Esophagus muscularis mucosa (tissue), 4 donors: ENCODE data around the gene WRAP53. TPM values are rescaled to one million over a fixed set of nuclear protein-coding genes. Genes with fewer than 3 reads are reported as not detected.

Source experiments
- DNase-seq: peaks from one replicate; pipeline ENCODE4 v3.0.0-alpha.2; 2017; ENCODE audit errors: extremely low spot score
- H3K27ac ChIP-seq, 4 donors: fragments of 200-600 bp; sonication (generic); replicated peaks in 1 of 4; 1 replicate in 3 of 4; 2 replicates in 1 of 4; pipeline ENCODE4 v1.5.1; 2016 to 2019; ENCODE audit warnings: mild to moderate bottlenecking in 1 of 4
- H3K27me3 ChIP-seq, 4 donors: fragments of 200-600 bp; sonication (generic); one replicate each; pipeline versions ENCODE4 v1.5.1 to v1.6.0; 2016 to 2019
- H3K36me3 ChIP-seq, 4 donors: fragments of 200-600 bp; sonication (generic); one replicate each; pipeline ENCODE4 v1.5.1; 2016 to 2019
- H3K4me1 ChIP-seq, 4 donors: fragments of 200-600 bp; sonication (generic); one replicate each; pipeline ENCODE4 v1.5.1; 2016 to 2019
- H3K4me3 ChIP-seq, 4 donors: fragments of 200-600 bp; sonication (generic); 1 replicate in 2 of 4; 2 replicates in 2 of 4; pipeline ENCODE4 v1.5.1; 2016 to 2019; ENCODE audit warnings: mild to moderate bottlenecking in 4 of 4, moderate library complexity in 1 of 4
- H3K9me3 ChIP-seq, 4 donors: fragments of 200-600 bp; sonication (generic); 1 replicate in 3 of 4; 2 replicates in 1 of 4; pipeline ENCODE4 v1.5.1; 2016 to 2019
- CTCF ChIP-seq, 3 experiments: fragments of 200-600 bp in 2 of 3; fragments of 450-650 bp in 1 of 3; sonication (generic) in 2 of 3; IDR thresholded peaks; one replicate each; pipeline ENCODE4 v1.5.1; 2017 to 2019; ENCODE audit warnings: antibody characterized with exemption in 3 of 3, mild to moderate bottlenecking in 2 of 3, moderate library complexity in 1 of 3
- EP300 ChIP-seq: sonication (generic); formaldehyde crosslinking; IDR thresholded peaks from one replicate; pipeline ENCODE4 v1.6.1; 2017; ENCODE audit warnings: antibody characterized with exemption
- POLR2A ChIP-seq: fragments of 450-650 bp; IDR thresholded peaks from one replicate; pipeline ENCODE4 v1.6.1; 2017; ENCODE audit warnings: antibody characterized with exemption, moderate library complexity, mild to moderate bottlenecking, low read depth
- POLR2AphosphoS5 ChIP-seq, 2 donors: sonication (generic); formaldehyde crosslinking; IDR thresholded peaks; one replicate each; pipeline ENCODE4 v1.6.1; 2017; ENCODE audit warnings: antibody characterized with exemption in 2 of 2
- WGBS: methylation state at CpG from one replicate; pipeline ENCODE4 v1.1.5; 2018; 5-methylcytosine and 5-hydroxymethylcytosine counted together
- intact Hi-C: fragments of 100-400 bp; cut with DNase I; formaldehyde crosslinking; loops from one replicate; pipeline ENCODE4 v1.15.1; 2023
- total RNA-seq, 4 donors: library from RNA; depleted of rRNA; stranded (reverse); fragments of >200 nt; gene quantifications; one replicate each; pipeline versions ENCODE4 v1.1.0 to v1.2.1, GENCODE V29; 2016

Gene WRAP53
- total RNA-seq, 4 donors from 2014 or later: 3.3 to 6.4 (median 3.8) TPM

- peaks cover 0 to 43% (median 0%) of the 10 kb centered on the region in 4 donors for H3K27me3 ChIP-seq
- intact Hi-C loops: no loop called here
- H3K27ac ChIP-seq: no peak overlapping the region
- 45% methylated on average over 4 of the region's 4 CpGs for WGBS
- no peak for TF ChIP-seq EP300
- TF ChIP-seq POLR2A: no peak
- no peaks in the 10 kb centered on the region for H3K36me3 ChIP-seq
- H3K4me3 ChIP-seq: no peak overlapping the region
- peaks cover 18 to 25% (median 21%) of the 10 kb centered on the region in 4 donors for H3K4me1 ChIP-seq
- no peak for DNase-seq
- H3K9me3 ChIP-seq: no peaks in the 10 kb centered on the region
Observed at GRCh38 chr17:7720125-7720524, 31.8 kb downstream of the WRAP53 start.

GRCh38 chr17:7721612-7722011, 33.3 kb downstream of the WRAP53 start:
- Histone ChIP-seq H3K36me3 (no peaks in the 10 kb centered on the region), H3K27me3 (peaks cover 0 to 43% (median 0%) of the 10 kb centered on the region in 4 donors), H3K4me1 (peaks cover 13 to 17% (median 16%) of the 10 kb centered on the region in 4 donors), H3K4me3 (no peak overlapping the region), H3K27ac (no peak overlapping the region), H3K9me3 (no peaks in the 10 kb centered on the region)
- intact Hi-C loops: no loop called here
- no peak for DNase-seq
- TF ChIP-seq POLR2A (no peak), CTCF (IDR thresholded peaks at IDR 0.05) (no peak), POLR2AphosphoS5 (IDR thresholded peaks at IDR 0.05) (no peak), EP300 (no peak)
- 85% methylated on average over 2 of the region's 2 CpGs for WGBS

- TF ChIP-seq EP300 (no peak), POLR2A (no peak), CTCF (IDR thresholded peaks at IDR 0.05) (no peak), POLR2AphosphoS5 (IDR thresholded peaks at IDR 0.05) (no peak)
- H3K36me3 ChIP-seq: no peaks in the 10 kb centered on the region
- no peaks in the 10 kb centered on the region for H3K9me3 ChIP-seq
- no peak for DNase-seq
- no peak overlapping the region for H3K27ac ChIP-seq
- intact Hi-C loops: no loop called here
- H3K4me3 ChIP-seq: no peak overlapping the region
- peaks cover 0 to 44% (median 0%) of the 10 kb centered on the region in 4 donors for H3K27me3 ChIP-seq
- H3K4me1 ChIP-seq: no peaks in the 10 kb centered on the region
- 56% methylated on average over 3 of the region's 3 CpGs for WGBS
Observed at GRCh38 chr17:7727886-7728285, 39.6 kb downstream of the WRAP53 start.

GRCh38 chr17:7729816-7730215, 41.5 kb downstream of the WRAP53 start:
- no peak for DNase-seq
- no peaks in the 10 kb centered on the region for H3K4me1 ChIP-seq
- no peak overlapping the region for H3K4me3 ChIP-seq
- intact Hi-C loops: no loop called here
- TF ChIP-seq CTCF (IDR thresholded peaks at IDR 0.05) (no peak), POLR2AphosphoS5 (IDR thresholded peaks at IDR 0.05) (no peak), POLR2A (no peak), EP300 (no peak)
- no peaks in the 10 kb centered on the region for H3K9me3 ChIP-seq
- peaks cover 0 to 27% (median 0%) of the 10 kb centered on the region in 4 donors for H3K27me3 ChIP-seq
- WGBS: 70% methylated on average over 1 of the region's 1 CpG
- H3K36me3 ChIP-seq: no peaks in the 10 kb centered on the region
- no peak overlapping the region for H3K27ac ChIP-seq

GRCh38 chr17:7732981-7733539, 44.8 kb downstream of the WRAP53 start:
- no peak for TF ChIP-seq POLR2A
- TF ChIP-seq CTCF (IDR thresholded peaks at IDR 0.05): no peak
- 95% methylated on average over 14 of the region's 14 CpGs for WGBS
- DNase-seq: no peak
- peaks cover 0 to 4% (median 0%) of the 10 kb centered on the region in 4 donors for H3K27me3 ChIP-seq
- no peaks in the 10 kb centered on the region for H3K9me3 ChIP-seq
- no peak overlapping the region for H3K4me3 ChIP-seq
- no peaks in the 10 kb centered on the region for H3K4me1 ChIP-seq
- H3K27ac ChIP-seq: no peak overlapping the region
- H3K36me3 ChIP-seq: no peaks in the 10 kb centered on the region
- intact Hi-C loops: no loop called here
